T-helper 1 cell treated with Interleukin-12 subunit alpha and Interleukin-12 subunit beta and Interleukin-4 antibody, amounts not matched to agents 30 μg/mL and 1 μg/mL, for 36 hours (primary cell): ENCODE data around the gene GPR132.
"Not testable (repeated sequence)": the region's sequence is repeated elsewhere in the genome, so short reads cannot be mapped to it uniquely, and the experiment has no call there.

Experiments used
- H3K27ac Mint-ChIP-seq: one replicate; pipeline ENCODE4 v1.8.0; 2021; ENCODE audit warnings: mild to moderate bottlenecking, mixed read lengths
- H3K27me3 Mint-ChIP-seq: one replicate; pipeline ENCODE4 v1.8.0; 2021; ENCODE audit warnings: low read depth, mixed read lengths
- H3K36me3 Mint-ChIP-seq: one replicate; pipeline ENCODE4 v1.8.0; 2021; ENCODE audit warnings: low read depth, mixed read lengths
- H3K4me1 Mint-ChIP-seq: one replicate; pipeline ENCODE4 v1.8.0; 2021; ENCODE audit warnings: low read depth, mixed read lengths
- H3K4me3 Mint-ChIP-seq: one replicate; pipeline ENCODE4 v1.8.0; 2021; ENCODE audit warnings: mild to moderate bottlenecking, moderate library complexity, mixed read lengths
- H3K9me3 Mint-ChIP-seq: one replicate; pipeline ENCODE4 v1.8.0; 2021; ENCODE audit warnings: mixed read lengths

The GPR132 gene

GRCh38 chr14:105052110-105052458, 13.1 kb downstream of the GPR132 start:
- Mint-ChIP-seq H3K36me3 (peaks cover 28% of the 10 kb centered on the region), H3K27me3 (no peaks in the 10 kb centered on the region), H3K9me3 (no peaks in the 10 kb centered on the region), H3K27ac (peak overlapping the region; percentile 50), H3K4me3 (no peak overlapping the region), H3K4me1 (no peaks in the 10 kb centered on the region)

- H3K27ac Mint-ChIP-seq: peak overlapping the region; percentile 50
- H3K9me3 Mint-ChIP-seq: no peaks in the 10 kb centered on the region
- H3K36me3 Mint-ChIP-seq: peaks cover 25% of the 10 kb centered on the region
These were observed 13.8 kb downstream of the GPR132 start for GRCh38 chr14:105051182-105052109.

GRCh38 chr14:105050551-105050897, 14.7 kb downstream of the GPR132 start:
- no peaks in the 10 kb centered on the region for H3K27me3 Mint-ChIP-seq
- H3K4me1 Mint-ChIP-seq: peaks cover 2% of the 10 kb centered on the region
- no peaks in the 10 kb centered on the region for H3K9me3 Mint-ChIP-seq
- H3K27ac Mint-ChIP-seq: no peak overlapping the region
- H3K4me3 Mint-ChIP-seq: no peak overlapping the region
- peaks cover 26% of the 10 kb centered on the region for H3K36me3 Mint-ChIP-seq

More at GRCh38 chr14:105051182-105052109, 13.8 kb downstream of the GPR132 start:
- Mint-ChIP-seq H3K27me3 (no peaks in the 10 kb centered on the region), H3K4me3 (no peak overlapping the region), H3K4me1 (no peaks in the 10 kb centered on the region)

- peaks cover 3% of the 10 kb centered on the region for H3K4me1 Mint-ChIP-seq
- no peaks in the 10 kb centered on the region for H3K27me3 Mint-ChIP-seq
- no peaks in the 10 kb centered on the region for H3K9me3 Mint-ChIP-seq
- H3K36me3 Mint-ChIP-seq: peaks cover 25% of the 10 kb centered on the region
- no peak overlapping the region for H3K27ac Mint-ChIP-seq
- H3K4me3 Mint-ChIP-seq: no peak overlapping the region
These were observed 15.3 kb downstream of the GPR132 start for GRCh38 chr14:105049753-105050550.

- no peak overlapping the region for H3K27ac Mint-ChIP-seq
- H3K36me3 Mint-ChIP-seq: peaks cover 17% of the 10 kb centered on the region
- H3K27me3 Mint-ChIP-seq: no peaks in the 10 kb centered on the region
- H3K9me3 Mint-ChIP-seq: no peaks in the 10 kb centered on the region
- no peak overlapping the region for H3K4me3 Mint-ChIP-seq
- peaks cover 8% of the 10 kb centered on the region for H3K4me1 Mint-ChIP-seq
These were observed 17.8 kb downstream of the GPR132 start for GRCh38 chr14:105047283-105048016.

- no peaks in the 10 kb centered on the region for H3K9me3 Mint-ChIP-seq
- H3K4me3 Mint-ChIP-seq: no peak overlapping the region
- no peaks in the 10 kb centered on the region for H3K27me3 Mint-ChIP-seq
- H3K4me1 Mint-ChIP-seq: peaks cover 8% of the 10 kb centered on the region
- H3K27ac Mint-ChIP-seq: no peak overlapping the region
- peaks cover 17% of the 10 kb centered on the region for H3K36me3 Mint-ChIP-seq
These were observed 18.3 kb downstream of the GPR132 start for GRCh38 chr14:105046891-105047282.

- Mint-ChIP-seq H3K27ac (peak overlapping the region; percentile 36), H3K4me3 (no peak overlapping the region), H3K9me3 (no peaks in the 10 kb centered on the region), H3K4me1 (peaks cover 8% of the 10 kb centered on the region), H3K36me3 (peaks cover 6% of the 10 kb centered on the region), H3K27me3 (no peaks in the 10 kb centered on the region)
These were observed 19.4 kb downstream of the GPR132 start for GRCh38 chr14:105045710-105046326.

GRCh38 chr14:105043641-105044040, 21.6 kb downstream of the GPR132 start:
- Mint-ChIP-seq H3K4me3 (no peak overlapping the region), H3K27me3 (no peaks in the 10 kb centered on the region), H3K9me3 (no peaks in the 10 kb centered on the region), H3K4me1 (peaks cover 8% of the 10 kb centered on the region), H3K27ac (no peak overlapping the region), H3K36me3 (peaks cover 3% of the 10 kb centered on the region)

- Mint-ChIP-seq H3K36me3 (peaks cover 2% of the 10 kb centered on the region), H3K4me3 (no peak overlapping the region), H3K4me1 (peaks cover 8% of the 10 kb centered on the region), H3K27me3 (no peaks in the 10 kb centered on the region), H3K27ac (no peak overlapping the region), H3K9me3 (no peaks in the 10 kb centered on the region)
These were observed 22.4 kb downstream of the GPR132 start for GRCh38 chr14:105042813-105043212.

GRCh38 chr14:105041841-105042765, 23.1 kb downstream of the GPR132 start:
- Mint-ChIP-seq H3K27ac (no peak overlapping the region), H3K36me3 (peaks cover 2% of the 10 kb centered on the region), H3K4me3 (no peak overlapping the region), H3K4me1 (peaks cover 8% of the 10 kb centered on the region), H3K9me3 (no peaks in the 10 kb centered on the region), H3K27me3 (no peaks in the 10 kb centered on the region)

- Mint-ChIP-seq H3K27me3 (peaks cover 3% of the 10 kb centered on the region), H3K4me1 (peaks cover 3% of the 10 kb centered on the region), H3K36me3 (no peaks in the 10 kb centered on the region), H3K27ac (no peak overlapping the region), H3K4me3 (no peak overlapping the region), H3K9me3 (no peaks in the 10 kb centered on the region)
These were observed 25.6 kb downstream of the GPR132 start for GRCh38 chr14:105039458-105040205.

- not testable (repeated sequence) for H3K27ac Mint-ChIP-seq, H3K9me3 Mint-ChIP-seq, H3K27me3 Mint-ChIP-seq, H3K4me3 Mint-ChIP-seq, H3K4me1 Mint-ChIP-seq, H3K36me3 Mint-ChIP-seq
These were observed 29.6 kb downstream of the GPR132 start for GRCh38 chr14:105035616-105036015.
